Thyroid gland (tissue), 4 donors: ENCODE results near the gene CANX.

Experiments
- POLR2A ChIP-seq, 2 donors: fragments of 450-650 bp; IDR thresholded peaks; one replicate each; pipeline ENCODE4 v1.6.1; 2017; ENCODE audit warnings: antibody characterized with exemption in 2 of 2, mild to moderate bottlenecking in 2 of 2, moderate library complexity in 1 of 2
- TF ChIP-seq, protein P1 (sequence below), 6 experiments: fragments of 200-600 bp in 3 of 6; fragments of 450-650 bp in 3 of 6; sonication (generic) in 3 of 6; IDR thresholded peaks; one replicate each; pipeline ENCODE4 v1.5.1; 2016 to 2019; ENCODE audit warnings: antibody characterized with exemption in 6 of 6, mild to moderate bottlenecking in 2 of 6, inconsistent platforms in 1 of 6, moderate library complexity in 1 of 6

- no peak for TF ChIP-seq POLR2A (IDR thresholded peaks at IDR 0.05)
- TF ChIP-seq, protein P1, sequence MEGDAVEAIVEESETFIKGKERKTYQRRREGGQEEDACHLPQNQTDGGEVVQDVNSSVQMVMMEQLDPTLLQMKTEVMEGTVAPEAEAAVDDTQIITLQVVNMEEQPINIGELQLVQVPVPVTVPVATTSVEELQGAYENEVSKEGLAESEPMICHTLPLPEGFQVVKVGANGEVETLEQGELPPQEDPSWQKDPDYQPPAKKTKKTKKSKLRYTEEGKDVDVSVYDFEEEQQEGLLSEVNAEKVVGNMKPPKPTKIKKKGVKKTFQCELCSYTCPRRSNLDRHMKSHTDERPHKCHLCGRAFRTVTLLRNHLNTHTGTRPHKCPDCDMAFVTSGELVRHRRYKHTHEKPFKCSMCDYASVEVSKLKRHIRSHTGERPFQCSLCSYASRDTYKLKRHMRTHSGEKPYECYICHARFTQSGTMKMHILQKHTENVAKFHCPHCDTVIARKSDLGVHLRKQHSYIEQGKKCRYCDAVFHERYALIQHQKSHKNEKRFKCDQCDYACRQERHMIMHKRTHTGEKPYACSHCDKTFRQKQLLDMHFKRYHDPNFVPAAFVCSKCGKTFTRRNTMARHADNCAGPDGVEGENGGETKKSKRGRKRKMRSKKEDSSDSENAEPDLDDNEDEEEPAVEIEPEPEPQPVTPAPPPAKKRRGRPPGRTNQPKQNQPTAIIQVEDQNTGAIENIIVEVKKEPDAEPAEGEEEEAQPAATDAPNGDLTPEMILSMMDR (IDR thresholded peaks at IDR 0.05) = no peak
Observed at GRCh38 chr5:179696603-179697002, 2.2 kb upstream of the CANX start.
